ENCODE results near the gene MEIKIN. TPM values are rescaled to one million over a fixed set of nuclear protein-coding genes. Genes with fewer than 3 reads are reported as not detected.

The MEIKIN gene
- total and polyA plus RNA-seq, 2 of the 13 experiments (the other 11 are each of a cell fraction or from before 2014, with no cell fraction given) = not detected

- no peaks in the 10 kb centered on the region for H3K27me3 ChIP-seq (ENCODE audit: control insufficient read depth in 1 of 2, insufficient read depth in 2 of 2, low read length in 2 of 2)
- intact Hi-C loops (cut with micrococcal nuclease; ENCODE audit: unreplicated experiment) (no loop called here), in situ Hi-C loops (cut with HindIII; ENCODE audit: extremely low pct_ligation_motif_present, low pct_unique_long_range_greater_than_20kb) (no loop called here)
- H3K36me3 ChIP-seq (replicated peaks in 1 of 2; ENCODE audit: control insufficient read depth in 1 of 2, insufficient read depth in 2 of 2, low read length in 2 of 2) = no peaks in the 10 kb centered on the region
- TF ChIP-seq SPEN (CRISPR knock-in tag; IDR thresholded peaks at IDR 0.05; ENCODE audit: low read depth) = no peak
- TF ChIP-seq, protein P1, sequence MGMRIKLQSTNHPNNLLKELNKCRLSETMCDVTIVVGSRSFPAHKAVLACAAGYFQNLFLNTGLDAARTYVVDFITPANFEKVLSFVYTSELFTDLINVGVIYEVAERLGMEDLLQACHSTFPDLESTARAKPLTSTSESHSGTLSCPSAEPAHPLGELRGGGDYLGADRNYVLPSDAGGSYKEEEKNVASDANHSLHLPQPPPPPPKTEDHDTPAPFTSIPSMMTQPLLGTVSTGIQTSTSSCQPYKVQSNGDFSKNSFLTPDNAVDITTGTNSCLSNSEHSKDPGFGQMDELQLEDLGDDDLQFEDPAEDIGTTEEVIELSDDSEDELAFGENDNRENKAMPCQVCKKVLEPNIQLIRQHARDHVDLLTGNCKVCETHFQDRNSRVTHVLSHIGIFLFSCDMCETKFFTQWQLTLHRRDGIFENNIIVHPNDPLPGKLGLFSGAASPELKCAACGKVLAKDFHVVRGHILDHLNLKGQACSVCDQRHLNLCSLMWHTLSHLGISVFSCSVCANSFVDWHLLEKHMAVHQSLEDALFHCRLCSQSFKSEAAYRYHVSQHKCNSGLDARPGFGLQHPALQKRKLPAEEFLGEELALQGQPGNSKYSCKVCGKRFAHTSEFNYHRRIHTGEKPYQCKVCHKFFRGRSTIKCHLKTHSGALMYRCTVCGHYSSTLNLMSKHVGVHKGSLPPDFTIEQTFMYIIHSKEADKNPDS (CRISPR knock-in tag; IDR thresholded peaks at IDR 0.05) = no peak
- TF ChIP-seq SIX1 (CRISPR knock-in tag; IDR thresholded peaks at IDR 0.05; ENCODE audit: borderline replicate concordance) = peak; percentile 69; the same call in 1 of the 2 replicates
- no peak for TF ChIP-seq ZBTB8A (CRISPR knock-in tag; IDR thresholded peaks at IDR 0.05; ENCODE audit: borderline replicate concordance, low read depth)
- 93% methylated on average over 4 of the region's 4 CpGs for WGBS (ENCODE audit: low lambda C conversion rate)
- no TSS peak for BruUV-seq (replicated peaks)
- ChIA-PET CTCF (ENCODE audit: low intra/inter-chr PET ratio, low total read pairs) (no interaction called here), POLR2A (interaction anchor here (1.4 kb wide), 1 partner anchor 22 kb away, joined by 5 read pairs; the partner anchor contains the start of gene FNIP1)
- peaks cover 43% of the 10 kb centered on the region for H4K20me1 ChIP-seq (ENCODE audit: insufficient read depth, low read length)
- H3K4me2 ChIP-seq (ENCODE audit: low read depth, low read length) = no peak overlapping the region
- H3K27ac ChIP-seq (ENCODE audit: extremely low read length, insufficient read depth, low read length) = no peak overlapping the region
- H3K4me3 ChIP-seq (replicated peaks in 1 of 3; ENCODE audit: insufficient read depth in 1 of 3, low read depth in 2 of 3, low read length in 3 of 3) = no peak overlapping the region
- ATAC-seq (no peak), FAIRE-seq (no peak), DNase-seq (ENCODE audit: low spot score) (no peak)
- H3K4me1 ChIP-seq (ENCODE audit: insufficient read depth, low read length) = peaks cover 12% of the 10 kb centered on the region
- H3K79me2 ChIP-seq (ENCODE audit: insufficient read depth, low read length) = peaks cover 84% of the 10 kb centered on the region
- no peaks in the 10 kb centered on the region for H3K9me3 ChIP-seq (ENCODE audit: low read length)
- H3K9ac ChIP-seq (ENCODE audit: insufficient read depth, low read depth, low read length) = no peak overlapping the region
- no peak overlapping the region for H2AFZ ChIP-seq (ENCODE audit: low read length)
Measured at GRCh38 chr5:131774652-131775367, 170.7 kb downstream of the MEIKIN start.

- FAIRE-seq (no peak), DNase-seq (ENCODE audit: low spot score) (no peak), ATAC-seq (no peak)
- peaks cover 12% of the 10 kb centered on the region for H3K4me1 ChIP-seq (ENCODE audit: insufficient read depth, low read length)
- H3K9ac ChIP-seq (ENCODE audit: insufficient read depth, low read depth, low read length) = no peak overlapping the region
- H3K4me3 ChIP-seq (replicated peaks in 1 of 3; ENCODE audit: insufficient read depth in 1 of 3, low read depth in 2 of 3, low read length in 3 of 3) = no peak overlapping the region
- no peak overlapping the region for H3K4me2 ChIP-seq (ENCODE audit: low read depth, low read length)
- BruUV-seq (replicated peaks) = no TSS peak
- peaks cover 51% of the 10 kb centered on the region for H4K20me1 ChIP-seq (ENCODE audit: insufficient read depth, low read length)
- H3K27ac ChIP-seq (ENCODE audit: extremely low read length, insufficient read depth, low read length) = no peak overlapping the region
- no peaks in the 10 kb centered on the region for H3K36me3 ChIP-seq (replicated peaks in 1 of 2; ENCODE audit: control insufficient read depth in 1 of 2, insufficient read depth in 2 of 2, low read length in 2 of 2)
- H3K9me3 ChIP-seq (ENCODE audit: low read length) = no peaks in the 10 kb centered on the region
- no peaks in the 10 kb centered on the region for H3K27me3 ChIP-seq (ENCODE audit: control insufficient read depth in 1 of 2, insufficient read depth in 2 of 2, low read length in 2 of 2)
- intact Hi-C loops (cut with micrococcal nuclease; ENCODE audit: unreplicated experiment) (no loop called here), in situ Hi-C loops (cut with HindIII; ENCODE audit: extremely low pct_ligation_motif_present, low pct_unique_long_range_greater_than_20kb) (no loop called here)
- peaks cover 88% of the 10 kb centered on the region for H3K79me2 ChIP-seq (ENCODE audit: insufficient read depth, low read length)
- ChIA-PET CTCF (ENCODE audit: low intra/inter-chr PET ratio, low total read pairs) (no interaction called here), POLR2A (interaction anchor here (1.4 kb wide), 1 partner anchor 23 kb away, joined by 5 read pairs; the partner anchor contains the start of gene FNIP1)
- 95% methylated on average over 2 of the region's 2 CpGs for whole genome bisulfite sequencing (ENCODE audit: low lambda C conversion rate)
- no peak overlapping the region for H2AFZ ChIP-seq (ENCODE audit: low read length)
- TF ChIP-seq ZNF564 (CRISPR knock-in tag; IDR thresholded peaks at IDR 0.05) (no peak), NCOA1 (CRISPR knock-in tag; IDR thresholded peaks at IDR 0.05) (no peak), SKI (IDR thresholded peaks at IDR 0.05; ENCODE audit: partially characterized antibody) (no peak), RAD51 (IDR thresholded peaks at IDR 0.05; ENCODE audit: borderline replicate concordance) (no peak), KAT8 (CRISPR knock-in tag; IDR thresholded peaks at IDR 0.05) (no peak), ZNF280D (CRISPR knock-in tag; IDR thresholded peaks at IDR 0.05) (no peak), NFE2L1 (CRISPR knock-in tag; IDR thresholded peaks at IDR 0.05; ENCODE audit: borderline replicate concordance) (no peak), KLF15 (CRISPR knock-in tag; IDR thresholded peaks at IDR 0.05; ENCODE audit: borderline replicate concordance) (no peak)
- TF ChIP-seq, protein P2, sequence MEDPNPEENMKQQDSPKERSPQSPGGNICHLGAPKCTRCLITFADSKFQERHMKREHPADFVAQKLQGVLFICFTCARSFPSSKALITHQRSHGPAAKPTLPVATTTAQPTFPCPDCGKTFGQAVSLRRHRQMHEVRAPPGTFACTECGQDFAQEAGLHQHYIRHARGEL (CRISPR knock-in tag; IDR thresholded peaks at IDR 0.05) = no peak
Measured at GRCh38 chr5:131773805-131774204, 171.7 kb downstream of the MEIKIN start.
